HG02885 (cell line): ENCODE measurements around the gene SERPINA6.
"Not testable (repeated sequence)": the region's sequence is repeated elsewhere in the genome, so short reads cannot be mapped to it uniquely, and the experiment has no call there.

ENCODE experiments used
- ATAC-seq: cut with Tn5 transposase; IDR thresholded peaks from one replicate; pipeline ENCODE4 v1.9.1; 2021; ENCODE audit warnings: mild to moderate bottlenecking; ENCODE audit not compliant: unreplicated experiment, poor library complexity

Gene SERPINA6

GRCh38 chr14:94330857-94331256 is 7.7 kb upstream of the SERPINA6 start:
- no peak for ATAC-seq

GRCh38 chr14:94330432-94330831 is 7.3 kb upstream of the SERPINA6 start:
- ATAC-seq = no peak

- ATAC-seq = no peak
These were observed 6.7 kb upstream of the SERPINA6 start for GRCh38 chr14:94329857-94330256.

DNA sequence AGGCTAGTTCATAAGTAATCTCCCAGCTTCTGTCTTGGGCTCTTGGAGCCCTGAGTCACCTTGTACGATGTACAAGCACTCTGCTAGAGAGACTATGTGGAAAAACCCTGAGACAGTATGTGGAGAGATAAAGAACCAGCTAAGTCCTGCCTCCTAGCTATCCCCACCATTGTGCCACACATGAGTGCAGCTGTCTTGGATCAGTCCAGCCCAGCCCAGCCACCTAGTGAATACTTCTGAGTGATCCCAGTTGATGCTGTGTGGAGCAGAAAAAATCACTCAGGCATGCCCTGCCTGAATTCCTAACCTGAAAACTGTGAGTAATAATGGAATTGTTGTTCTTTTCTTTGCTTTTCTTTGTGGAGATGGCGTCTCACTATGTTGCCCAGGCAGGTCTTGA is 5.1 kb upstream of the SERPINA6 start:
- ATAC-seq = no peak

- ATAC-seq = no peak
These were observed 1.5 kb downstream of the SERPINA6 start for GRCh38 chr14:94321421-94322271.

GRCh38 chr14:94320243-94320642 is 2.9 kb downstream of the SERPINA6 start:
- no peak for ATAC-seq

GRCh38 chr14:94317259-94317658 is 5.9 kb downstream of the SERPINA6 start:
- no peak for ATAC-seq

DNA sequence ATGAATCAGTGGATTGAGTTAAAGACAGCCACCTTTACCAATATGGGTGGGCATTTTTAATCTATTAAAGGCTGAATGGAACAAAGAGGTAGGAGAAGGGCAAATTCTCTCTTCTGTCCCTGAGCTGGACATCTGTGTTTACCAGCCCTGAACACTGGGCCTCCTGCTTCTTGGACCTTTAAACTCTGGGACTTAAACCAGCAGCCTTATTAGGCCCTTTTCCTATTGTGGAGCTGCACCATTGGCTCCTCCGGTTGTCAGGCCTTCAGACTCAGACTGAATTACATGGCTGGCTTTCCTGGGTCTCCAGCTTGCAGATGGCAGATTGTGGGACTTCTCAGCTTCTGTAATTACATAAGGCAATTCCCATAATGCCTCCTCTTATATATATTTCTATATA is 6.4 kb downstream of the SERPINA6 start:
- no peak for ATAC-seq

DNA sequence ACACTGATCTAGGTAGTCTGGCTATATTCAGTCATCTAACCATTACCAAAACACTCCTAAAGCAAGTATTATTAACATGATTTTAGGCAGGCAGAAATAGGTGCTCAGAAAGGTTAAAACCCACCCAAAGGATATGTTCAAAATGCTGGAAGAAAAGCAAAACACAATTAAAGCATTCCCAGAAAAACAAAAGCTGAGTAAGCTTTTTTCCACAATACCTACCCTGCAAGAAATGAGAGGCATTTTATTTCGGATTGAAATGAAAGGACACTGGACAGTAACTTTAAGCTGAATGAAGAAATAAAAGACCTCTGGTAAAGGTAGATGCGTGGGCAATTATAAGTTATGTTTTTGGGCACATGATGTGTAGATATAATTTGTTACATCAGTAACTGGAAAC is 8.2 kb downstream of the SERPINA6 start:
- ATAC-seq = no peak

- no peak for ATAC-seq
These were observed 9.0 kb downstream of the SERPINA6 start for GRCh38 chr14:94313991-94314655.

DNA sequence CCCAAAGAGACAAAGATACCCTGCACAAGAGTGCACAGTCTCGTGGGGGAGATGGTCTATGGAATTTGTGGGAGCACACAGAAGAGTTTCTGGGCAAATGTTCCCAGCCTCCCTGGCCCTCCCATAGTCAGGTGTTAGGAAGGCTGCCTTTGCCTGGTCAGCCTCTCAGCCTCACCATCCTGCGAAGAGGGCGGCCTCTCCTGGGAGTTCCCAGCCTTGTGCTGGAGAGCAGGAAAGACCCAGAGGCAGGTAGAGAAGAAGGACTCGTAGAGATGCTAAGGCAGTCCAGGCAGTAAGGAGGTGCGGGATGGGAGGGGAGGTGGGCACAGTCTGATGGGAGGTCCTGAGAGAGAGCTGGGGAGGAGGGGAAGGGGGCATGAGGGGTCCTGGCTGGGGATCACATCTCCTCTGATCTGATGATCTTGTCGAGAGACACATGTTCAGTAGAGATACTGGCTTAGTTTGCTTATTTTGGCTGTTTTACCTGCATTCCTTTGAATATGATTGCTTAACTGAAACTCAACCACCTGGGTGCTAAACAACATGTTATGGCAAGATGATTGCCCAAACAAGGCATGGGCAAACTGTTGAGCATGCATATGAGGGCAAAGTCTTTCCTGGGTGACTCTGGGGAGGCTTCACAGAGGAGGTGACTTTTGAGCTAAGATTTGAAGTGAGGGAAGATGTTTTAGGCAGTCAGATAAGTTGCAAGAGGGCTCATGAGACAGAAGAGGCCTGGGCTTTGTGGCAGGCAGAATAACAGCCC is 10.5 kb downstream of the SERPINA6 start:
- ATAC-seq = no peak

DNA sequence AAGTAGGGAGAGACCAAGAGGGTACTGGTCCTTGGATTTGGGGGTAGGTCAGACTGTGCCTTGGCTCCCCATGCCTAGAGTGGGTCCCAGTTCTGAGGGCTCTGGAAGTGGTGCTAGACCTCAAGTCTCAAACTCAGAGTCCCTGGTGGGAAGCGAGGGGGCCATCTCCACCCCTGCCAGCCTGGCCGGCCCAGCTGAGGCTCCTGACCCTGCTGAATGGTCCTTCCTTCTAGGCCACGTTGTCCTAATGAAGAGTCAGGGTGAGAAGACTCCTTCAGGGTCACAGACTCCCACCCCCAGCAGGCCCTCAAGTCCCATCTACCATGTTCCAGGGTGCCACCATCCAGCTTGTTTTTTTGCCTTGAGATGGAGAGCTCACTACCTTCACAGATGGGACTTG is 12.9 kb downstream of the SERPINA6 start:
- ATAC-seq = no peak

- no peak for ATAC-seq
These were observed 13.4 kb downstream of the SERPINA6 start for GRCh38 chr14:94309721-94310120.

DNA sequence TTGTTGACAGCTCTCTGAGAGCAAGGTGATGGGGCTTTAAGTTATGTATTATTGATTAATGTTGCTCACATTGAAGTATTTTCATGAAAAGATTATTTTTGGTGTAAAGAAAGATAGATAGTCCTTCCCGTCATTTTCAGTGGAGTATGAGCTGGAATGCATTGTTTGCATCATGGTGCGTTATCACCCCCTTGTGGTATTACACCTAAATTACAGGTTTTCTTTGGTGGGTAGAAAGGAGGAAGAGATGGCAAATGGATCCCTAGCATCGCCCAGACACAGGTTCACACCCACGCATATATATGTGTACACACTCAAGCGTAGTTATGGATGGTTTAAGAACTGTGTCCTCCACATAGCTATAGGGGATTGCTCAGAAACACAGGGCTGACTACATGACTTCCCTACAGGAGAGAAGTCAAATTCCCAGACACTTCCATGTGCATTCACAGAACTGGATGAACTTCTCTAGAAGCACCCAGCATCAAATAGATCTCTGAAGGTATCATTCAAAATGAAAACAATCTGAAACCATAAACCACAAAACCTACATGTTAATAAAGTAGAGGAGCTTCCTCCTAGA is 15.6 kb downstream of the SERPINA6 start:
- ATAC-seq = no peak

DNA sequence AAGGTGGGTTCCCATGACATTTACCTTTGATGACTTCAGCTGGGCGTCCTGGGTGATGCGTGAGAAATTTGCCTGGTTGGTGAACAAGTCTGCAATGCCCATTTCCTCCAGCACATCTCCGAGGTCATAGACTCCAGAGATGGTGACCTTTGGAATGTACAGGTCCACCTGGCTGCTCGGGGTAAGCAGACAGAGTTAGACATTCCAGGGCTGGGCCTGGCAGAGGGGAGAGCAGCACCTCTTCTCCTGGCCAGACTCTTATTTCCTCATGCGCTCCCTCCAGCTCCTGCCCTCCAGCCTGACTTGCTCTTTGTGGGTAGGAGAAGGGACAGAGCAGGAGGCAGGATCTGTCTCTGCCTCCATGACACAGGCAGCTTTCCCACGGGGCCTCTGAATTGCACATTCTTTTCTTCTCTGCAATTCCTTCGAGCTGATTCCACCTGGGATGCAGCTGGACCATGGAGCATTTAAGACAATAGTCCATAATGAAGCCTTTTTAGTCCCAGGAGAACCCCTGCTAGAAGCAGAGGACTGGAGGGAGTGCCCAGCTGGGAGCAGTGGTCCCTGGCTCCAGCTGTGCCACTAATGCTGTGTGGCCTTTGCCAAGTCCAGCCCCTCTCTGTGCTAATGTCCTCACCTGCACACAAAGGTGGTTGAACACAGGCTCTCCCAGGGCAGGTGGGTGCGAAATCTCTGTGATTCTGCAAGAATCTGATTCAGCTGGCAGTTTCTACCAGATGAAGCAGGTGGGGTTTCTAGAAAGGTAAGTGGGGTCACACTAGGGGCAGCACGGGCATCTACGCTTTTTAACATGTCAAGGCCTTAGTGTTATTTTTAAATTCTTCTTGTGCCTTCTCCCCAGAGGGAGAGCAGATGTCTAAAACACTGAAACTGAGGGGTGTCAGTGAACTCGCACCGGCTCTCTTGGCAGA is 16.8 kb downstream of the SERPINA6 start:
- ATAC-seq = no peak

GRCh38 chr14:94305620-94306019 is 17.5 kb downstream of the SERPINA6 start:
- no peak for ATAC-seq

DNA sequence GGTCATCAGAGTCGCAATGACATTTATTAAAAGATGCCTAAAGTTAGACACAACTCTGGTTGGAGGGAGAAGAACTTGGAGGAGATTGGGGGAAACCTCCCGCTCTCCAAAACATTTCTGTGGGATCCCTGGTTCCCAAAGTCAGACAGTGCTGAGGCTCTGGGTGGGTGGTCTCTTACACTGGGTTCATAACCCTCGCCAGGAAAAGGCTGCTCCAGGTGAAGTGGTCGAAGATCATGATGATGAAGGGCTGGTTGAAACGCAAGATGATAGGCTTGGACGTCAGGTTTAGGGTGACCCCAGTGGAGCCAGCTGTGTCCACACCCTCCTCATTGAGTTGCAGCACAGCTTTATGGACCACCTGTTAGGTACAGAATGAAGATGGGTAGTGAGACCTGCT is 18.9 kb downstream of the SERPINA6 start:
- ATAC-seq = no peak

DNA sequence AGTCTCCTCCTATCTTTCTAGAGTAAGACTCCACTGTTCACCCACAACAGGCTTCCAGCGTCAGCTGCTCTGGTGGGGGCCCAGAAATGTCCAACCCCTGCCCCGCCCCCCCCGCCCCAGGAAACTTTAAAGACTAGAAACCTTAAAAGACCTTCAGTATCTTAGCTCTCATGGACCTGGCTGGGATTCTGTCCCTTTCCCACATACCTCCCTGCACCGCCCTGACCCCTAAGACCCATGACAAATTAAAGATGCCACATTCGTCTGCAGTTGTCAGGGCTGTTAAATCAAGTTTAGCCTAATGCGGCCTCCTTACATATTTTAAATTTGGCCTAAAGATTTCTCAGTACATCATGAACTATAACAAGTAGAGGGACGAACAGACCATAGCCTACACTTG is 20.0 kb downstream of the SERPINA6 start:
- no peak for ATAC-seq

DNA sequence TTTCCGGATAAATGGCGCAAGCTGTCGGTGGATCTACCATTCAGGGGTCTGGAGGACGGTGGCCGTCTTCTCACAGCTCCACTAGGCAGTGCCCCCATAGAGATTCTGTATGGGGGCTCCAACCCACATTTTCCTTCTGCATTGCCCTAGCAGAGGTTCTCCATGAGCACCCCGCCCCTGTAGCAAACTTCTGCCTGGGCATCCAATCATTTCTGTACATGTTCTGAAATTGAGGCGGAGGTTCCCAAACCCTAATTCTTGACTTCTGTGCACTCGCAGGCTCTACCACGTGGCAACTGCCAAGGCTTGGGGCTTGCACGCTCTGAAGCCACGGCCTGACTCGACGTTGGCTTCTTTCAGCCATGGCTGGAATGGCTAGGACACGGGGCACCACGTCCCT is 25.0 kb downstream of the SERPINA6 start:
- no peak for ATAC-seq

DNA sequence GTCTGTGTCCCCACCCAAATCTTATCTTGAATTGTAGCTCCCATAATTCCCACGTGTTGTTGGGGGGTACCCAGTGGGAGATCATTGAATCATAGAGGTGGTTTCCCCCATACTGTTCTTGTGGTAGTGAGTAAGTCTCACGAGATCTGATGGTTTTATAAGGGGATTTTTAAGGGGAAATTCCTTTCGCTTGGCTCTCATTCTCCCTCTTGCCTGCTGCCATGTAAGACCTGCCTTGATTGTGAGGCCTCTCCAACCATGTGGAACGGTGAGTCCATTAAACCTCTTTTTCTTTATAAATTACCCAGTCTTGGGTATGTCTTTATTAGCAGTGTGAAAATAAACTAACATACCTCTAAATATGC is 27.0 kb downstream of the SERPINA6 start:
- ATAC-seq = not testable (repeated sequence)
